B cell (primary cell): ENCODE data around the gene SYNDIG1L. TPM values are rescaled to one million over a fixed set of nuclear protein-coding genes. Genes with fewer than 3 reads are reported as not detected.

Source experiments
- ATAC-seq: fragments of 200-7000 bp; cut with Tn5 transposase; one replicate; pipeline ENCODE4 v1.10.0; 2021; ENCODE audit warnings: low read depth, mild to moderate bottlenecking, moderate number of reproducible peaks, moderate library complexity
- CTCF ChIA-PET: fragments of 350-600 bp; sonication (Branson Sonifier 250); formaldehyde crosslinking; loops from one replicate; lab custom pipeline; 2021; ENCODE audit warnings: antibody characterized with exemption, inconsistent platforms; lab: Charles Lee
- POLR2A ChIA-PET: fragments of 350-600 bp; sonication (Branson Sonifier 250); formaldehyde crosslinking; loops from one replicate; lab custom pipeline; 2021; ENCODE audit warnings: antibody characterized with exemption; lab: Charles Lee
- DNase-seq: peaks from one replicate; pipeline ENCODE4 v3.0.0; 2013
- H2AFZ ChIP-seq: 2 replicates; pipeline ENCODE4 v1.6.1; 2012; ENCODE audit warnings: mild to moderate bottlenecking, low read depth, low read length; ENCODE audit not compliant: insufficient read depth, poor library complexity, severe bottlenecking
- H3K27ac ChIP-seq, 2 donors: 1 replicate in 1 of 2; 2 replicates in 1 of 2; pipeline ENCODE4 v1.5.1; 2012 to 2013; ENCODE audit warnings: low read length in 2 of 2, mild to moderate bottlenecking in 2 of 2, moderate library complexity in 1 of 2
- H3K27me3 ChIP-seq, 4 experiments: fragments of 200-600 bp in 1 of 4; sonication (generic) in 1 of 4; replicated peaks in 1 of 4; 1 replicate in 2 of 4; 2 replicates in 2 of 4; pipeline versions ENCODE4 v1.6.1 to v1.7.0; 2013 to 2016; ENCODE audit warnings: low read length in 3 of 4, mild to moderate bottlenecking in 2 of 4, mixed read lengths in 1 of 4, moderate library complexity in 1 of 4; ENCODE audit not compliant: insufficient read depth in 4 of 4, control insufficient read depth in 3 of 4; ENCODE audit errors: control extremely low read depth in 1 of 4
- H3K36me3 ChIP-seq, 2 experiments: replicated peaks in 1 of 2; 1 replicate in 1 of 2; 2 replicates in 1 of 2; pipeline versions ENCODE4 v1.6.1 to v1.7.1; 2013; ENCODE audit warnings: low read length in 1 of 2; ENCODE audit not compliant: insufficient read depth in 2 of 2, control insufficient read depth in 1 of 2; ENCODE audit errors: control extremely low read depth in 1 of 2, extremely low read depth in 1 of 2
- H3K4me1 ChIP-seq, 2 donors: fragments of 200-600 bp in 1 of 2; sonication (generic) in 1 of 2; 1 replicate in 1 of 2; 2 replicates in 1 of 2; pipeline versions ENCODE4 v1.5.1 to v1.6.1; 2013 to 2017; ENCODE audit warnings: low read length in 2 of 2; ENCODE audit not compliant: control insufficient read depth in 2 of 2, insufficient read depth in 2 of 2
- H3K4me2 ChIP-seq: replicated peaks from 2 replicates; pipeline ENCODE3; 2012; ENCODE audit warnings: mild to moderate bottlenecking, low read depth, low read length; ENCODE audit not compliant: poor library complexity, severe bottlenecking
- H3K4me3 ChIP-seq, 5 experiments: fragments of 200-600 bp in 1 of 5; sonication (generic) in 1 of 5; 1 replicate in 3 of 5; 2 replicates in 2 of 5; pipeline versions ENCODE4 v1.5.1 to v1.7.0; 2011 to 2016; ENCODE audit warnings: low read length in 4 of 5, mild to moderate bottlenecking in 4 of 5, low read depth in 2 of 5, control low read depth in 1 of 5, moderate library complexity in 1 of 5; ENCODE audit not compliant: insufficient read depth in 1 of 5; ENCODE audit errors: control extremely low read depth in 1 of 5, extremely low read depth in 1 of 5
- H3K79me2 ChIP-seq: fragments of 200-600 bp; sonication (generic); one replicate; pipeline ENCODE4 v1.6.0; 2016; ENCODE audit warnings: low read length; ENCODE audit not compliant: control insufficient read depth, insufficient read depth
- H3K9ac ChIP-seq: fragments of 200-600 bp; sonication (generic); 2 replicates; pipeline ENCODE4 v1.6.1; 2017; ENCODE audit warnings: mild to moderate bottlenecking, low read length, moderate library complexity
- H3K9me3 ChIP-seq, 3 donors: one replicate each; pipeline versions ENCODE4 v1.6.1 to v1.7.1; 2013; ENCODE audit warnings: low read length in 2 of 3; ENCODE audit not compliant: control insufficient read depth in 2 of 3, insufficient read depth in 1 of 3; ENCODE audit errors: control extremely low read depth in 1 of 3
- H4K20me1 ChIP-seq: 2 replicates; pipeline ENCODE4 v1.6.0; 2012; ENCODE audit warnings: mild to moderate bottlenecking, low read length; ENCODE audit not compliant: insufficient read depth, control insufficient read depth, poor library complexity, severe bottlenecking
- H3K27ac Mint-ChIP-seq: one replicate; pipeline ENCODE4 v1.8.0; 2021; ENCODE audit warnings: mixed read lengths
- H3K27me3 Mint-ChIP-seq: one replicate; pipeline ENCODE4 v1.8.0; 2021; ENCODE audit warnings: mixed read lengths
- H3K4me1 Mint-ChIP-seq: one replicate; pipeline ENCODE4 v1.8.0; 2021; ENCODE audit warnings: mixed read lengths
- H3K4me3 Mint-ChIP-seq: one replicate; pipeline ENCODE4 v1.8.0; 2021; ENCODE audit warnings: mixed read lengths
- H3K9me3 Mint-ChIP-seq: one replicate; pipeline ENCODE4 v1.8.0; 2022; ENCODE audit warnings: mixed read lengths; ENCODE audit not compliant: insufficient read depth
- EZH2 ChIP-seq: IDR thresholded peaks from 2 replicates; pipeline ENCODE4 v1.6.1; 2012; ENCODE audit warnings: borderline replicate concordance, low read depth, mild to moderate bottlenecking, moderate library complexity, low read length; ENCODE audit not compliant: insufficient read depth, poor library complexity, severe bottlenecking
- WGBS: methylation state at CpG from one replicate; pipeline ENCODE4 v1.1.5; 2013; ENCODE audit warnings: missing lambda C conversion rate; ENCODE audit not compliant: insufficient coverage; 5-methylcytosine and 5-hydroxymethylcytosine counted together
- intact Hi-C: fragments of 100-400 bp; cut with micrococcal nuclease; formaldehyde crosslinking; loops from one replicate; pipeline ENCODE4 v1.10.0; 2022
- polyA plus RNA-seq: library from polyadenylated mRNA; depleted of rRNA; stranded (reverse); fragments of >200 nt; gene quantifications from 2 replicates; pipeline ENCODE4 v1.2.3, GENCODE V29; 2012
- total RNA-seq, 2 donors: library from RNA; stranded (reverse); fragments of 120-200 nt in 1 of 2; gene quantifications; 1 replicate in 1 of 2; 2 replicates in 1 of 2; pipeline versions ENCODE4 v1.2.3 to v1.2.4, GENCODE V29; 2013 to 2022
- TF ChIP-seq, protein P1 (sequence below): fragments of 200-600 bp; IDR thresholded peaks from one replicate; pipeline ENCODE4 v1.8.0; 2022; ENCODE audit warnings: antibody characterized with exemption, mild to moderate bottlenecking

The SYNDIG1L gene
- total and polyA plus RNA-seq, 2 donors (not counting 1 experiment from before 2014, with no cell fraction given), result 0.16 TPM; not detected in 1

DNA sequence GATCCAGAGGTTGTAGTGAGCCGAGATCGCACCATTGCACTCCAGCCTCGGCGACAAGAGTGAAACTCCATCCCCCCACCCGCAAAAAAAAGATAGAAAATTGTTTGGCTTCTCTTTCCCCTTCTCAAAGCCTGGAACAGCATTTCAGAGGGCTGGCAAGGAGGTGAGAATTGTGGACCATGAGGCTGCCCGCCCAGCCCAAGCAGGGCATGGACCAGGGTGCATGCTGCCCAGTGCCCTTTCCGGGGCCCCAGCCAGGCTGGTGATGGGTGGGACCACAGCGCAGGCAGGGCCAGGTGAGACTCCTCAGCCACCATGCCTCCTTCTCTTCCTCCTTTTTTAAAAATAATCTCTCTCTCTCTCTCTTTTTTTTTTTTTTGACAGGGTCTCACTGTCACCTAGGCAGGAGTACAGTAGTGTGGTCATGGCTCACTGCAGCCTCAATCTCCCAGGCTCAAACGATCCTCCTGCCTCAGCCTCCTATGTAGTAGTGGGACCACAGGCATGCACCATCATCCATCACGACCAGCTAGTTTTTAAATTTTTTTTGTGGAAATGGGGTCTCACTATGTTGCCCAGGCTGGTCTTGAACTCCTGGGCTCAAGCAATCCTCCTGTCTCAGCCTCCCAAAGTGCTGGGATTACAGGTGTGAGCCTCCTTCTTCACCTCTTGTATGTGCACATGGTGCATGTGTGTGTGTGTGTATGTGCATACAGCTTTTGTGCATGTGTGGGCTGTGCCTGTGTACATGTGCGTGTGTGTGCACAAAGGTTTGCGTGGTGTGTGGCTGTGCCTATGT, 22.2 kb downstream of the SYNDIG1L start:
- no peak for TF ChIP-seq EZH2
- no peaks in the 10 kb centered on the region for H3K79me2 ChIP-seq
- CTCF ChIA-PET, result interaction anchor here (0.9 to 1.2 kb wide), 4 partner anchors 42 to 75 kb away, joined by 3 to 4 read pairs (median 4); no protein-coding TSS in a partner anchor
- peak overlapping the region; percentile 92 to 94 for H3K27ac ChIP-seq
- no peaks in the 10 kb centered on the region for H3K27me3 Mint-ChIP-seq
- H3K9me3 ChIP-seq, result no peaks in the 10 kb centered on the region
- ATAC-seq (no peak), DNase-seq (no peak)
- POLR2A ChIA-PET, result interaction anchor here (0.7 to 2.8 kb wide), 2 partner anchors 89 to 723 kb away, joined by 3 to 13 read pairs; partner anchors contain the start of genes ISCA2, NEK9 and NPC2
- intact Hi-C loops, result loop anchor here (2.0 to 5.0 kb wide), 5 partner anchors 17 to 1267 kb away; partner anchors contain the start of gene PSEN1
- peak overlapping the region; percentile 100 for H3K27ac Mint-ChIP-seq
- peaks cover 72% of the 10 kb centered on the region for H3K4me1 Mint-ChIP-seq
- no peak overlapping the region for H3K4me2 ChIP-seq
- H3K9ac ChIP-seq, result no peak overlapping the region
- peak overlapping the region; percentile 26 for H3K4me3 Mint-ChIP-seq
- H3K4me3 ChIP-seq, result no peak overlapping the region
- WGBS, result 98% methylated on average over 5 of the region's 12 CpGs
- H2AFZ ChIP-seq, result no peak overlapping the region
- peaks cover 42 to 57% of the 10 kb centered on the region in 2 donors for H3K4me1 ChIP-seq
- no peaks in the 10 kb centered on the region for H3K36me3 ChIP-seq
- H3K27me3 ChIP-seq, result no peaks in the 10 kb centered on the region
- no peaks in the 10 kb centered on the region for H4K20me1 ChIP-seq
- no peaks in the 10 kb centered on the region for H3K9me3 Mint-ChIP-seq

DNA sequence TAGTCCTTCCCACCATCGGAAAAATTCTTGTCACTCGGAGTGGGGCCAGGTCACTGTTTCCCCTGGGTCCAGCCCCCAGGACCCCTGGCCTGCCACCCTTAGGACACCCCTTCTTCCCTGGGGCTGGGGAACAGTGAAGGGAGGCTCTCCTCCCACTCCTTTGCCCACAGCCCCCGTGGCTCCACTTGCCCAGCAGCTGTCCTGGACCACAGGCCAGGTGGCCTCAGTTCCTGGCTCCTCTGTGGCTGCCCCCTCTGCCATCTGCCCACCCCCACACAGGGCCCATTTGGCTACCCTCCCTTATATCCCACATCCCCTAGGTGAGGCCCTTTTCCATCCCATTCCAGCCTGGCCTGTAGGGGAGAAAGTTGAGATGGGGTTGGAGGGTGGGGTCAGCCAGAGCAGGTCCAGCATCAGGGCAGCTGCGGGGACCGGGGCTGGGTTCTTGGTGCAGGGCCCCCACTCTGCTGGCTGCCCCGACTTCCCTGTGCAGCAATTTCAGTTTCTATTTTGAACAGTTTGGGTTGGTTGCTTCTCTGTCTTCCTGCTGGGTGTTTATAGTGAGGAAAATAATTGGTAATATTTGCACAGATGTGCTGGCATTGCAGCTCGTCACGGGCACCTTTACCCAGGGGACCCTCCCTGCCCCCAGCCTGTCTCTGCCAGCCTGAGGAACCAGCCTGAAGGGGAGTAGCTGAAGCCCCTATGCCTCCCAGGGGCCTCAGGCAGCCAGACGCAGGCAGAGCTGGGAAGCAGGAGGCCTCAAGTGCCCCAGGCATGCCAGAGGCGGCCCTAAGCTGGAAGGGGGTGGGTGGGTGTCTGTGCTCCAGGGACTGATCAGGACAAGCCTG, 23.4 kb downstream of the SYNDIG1L start:
- Histone ChIP-seq H3K4me3 (peak overlapping the region in 4 of 5 experiments; percentile 50 to 67 (median 60)), H3K9ac (peak overlapping the region; percentile 70), H4K20me1 (no peaks in the 10 kb centered on the region), H3K4me2 (peak overlapping the region; percentile 84), H3K27ac (peak overlapping the region; percentile 92 to 94), H3K79me2 (no peaks in the 10 kb centered on the region), H3K4me1 (peaks cover 37 to 51% of the 10 kb centered on the region in 2 donors), H3K36me3 (no peaks in the 10 kb centered on the region), H3K9me3 (no peaks in the 10 kb centered on the region), H3K27me3 (no peaks in the 10 kb centered on the region), H2AFZ (peak overlapping the region; percentile 75)
- peak; percentile 70 for DNase-seq
- ChIA-PET CTCF (interaction anchor here (0.9 to 3.5 kb wide), 6 partner anchors 39 to 88 kb away, joined by 3 to 17 read pairs (median 4); no protein-coding TSS in a partner anchor), POLR2A (interaction anchor here (2.8 kb wide), 1 partner anchor 90 kb away, joined by 13 read pairs; the partner anchor contains the start of genes ISCA2 and NPC2)
- 15% methylated on average over 10 of the region's 10 CpGs for WGBS
- no peak for TF ChIP-seq EZH2
- TF ChIP-seq, protein P1, sequence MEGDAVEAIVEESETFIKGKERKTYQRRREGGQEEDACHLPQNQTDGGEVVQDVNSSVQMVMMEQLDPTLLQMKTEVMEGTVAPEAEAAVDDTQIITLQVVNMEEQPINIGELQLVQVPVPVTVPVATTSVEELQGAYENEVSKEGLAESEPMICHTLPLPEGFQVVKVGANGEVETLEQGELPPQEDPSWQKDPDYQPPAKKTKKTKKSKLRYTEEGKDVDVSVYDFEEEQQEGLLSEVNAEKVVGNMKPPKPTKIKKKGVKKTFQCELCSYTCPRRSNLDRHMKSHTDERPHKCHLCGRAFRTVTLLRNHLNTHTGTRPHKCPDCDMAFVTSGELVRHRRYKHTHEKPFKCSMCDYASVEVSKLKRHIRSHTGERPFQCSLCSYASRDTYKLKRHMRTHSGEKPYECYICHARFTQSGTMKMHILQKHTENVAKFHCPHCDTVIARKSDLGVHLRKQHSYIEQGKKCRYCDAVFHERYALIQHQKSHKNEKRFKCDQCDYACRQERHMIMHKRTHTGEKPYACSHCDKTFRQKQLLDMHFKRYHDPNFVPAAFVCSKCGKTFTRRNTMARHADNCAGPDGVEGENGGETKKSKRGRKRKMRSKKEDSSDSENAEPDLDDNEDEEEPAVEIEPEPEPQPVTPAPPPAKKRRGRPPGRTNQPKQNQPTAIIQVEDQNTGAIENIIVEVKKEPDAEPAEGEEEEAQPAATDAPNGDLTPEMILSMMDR, result no peak
- Mint-ChIP-seq H3K27ac (peak overlapping the region; percentile 100), H3K4me3 (peak overlapping the region; percentile 97), H3K4me1 (peaks cover 68% of the 10 kb centered on the region), H3K9me3 (no peaks in the 10 kb centered on the region), H3K27me3 (no peaks in the 10 kb centered on the region)
- ATAC-seq, result peak; percentile 31
- intact Hi-C loops, result loop anchor here (1.0 to 5.0 kb wide), 7 partner anchors 18 to 1265 kb away; partner anchors contain the start of genes ABCD4, ISCA2, NPC2 and PSEN1
